Gastrocnemius medialis (tissue), 4 donors: ENCODE measurements around the gene TNNI3K.

Source experiments
- CTCF ChIP-seq, 5 experiments: fragments of 450-650 bp in 3 of 5; fragments of 200-600 bp in 2 of 5; sonication (generic) in 2 of 5; IDR thresholded peaks in 4 of 5; conservative IDR thresholded peaks in 1 of 5; 1 replicate in 4 of 5; 2 replicates in 1 of 5; pipeline ENCODE4 v1.5.1; 2016 to 2019; ENCODE audit warnings: antibody characterized with exemption in 5 of 5, mild to moderate bottlenecking in 3 of 5, moderate library complexity in 3 of 5
- POLR2A ChIP-seq, 2 donors: fragments of 450-650 bp; IDR thresholded peaks; one replicate each; pipeline ENCODE4 v1.6.1; 2017; ENCODE audit warnings: antibody characterized with exemption in 2 of 2, mild to moderate bottlenecking in 2 of 2, moderate library complexity in 2 of 2

- no peak for TF ChIP-seq CTCF (IDR thresholded peaks at IDR 0.05 in 4 of 5, conservative IDR thresholded peaks at IDR 0.05 in 1 of 5)
- TF ChIP-seq POLR2A (IDR thresholded peaks at IDR 0.05): no peak
These were observed 250.8 kb downstream of the TNNI3K start for GRCh38 chr1:74486036-74486435.
